ENCODE results near the gene ZNF892. TPM values are rescaled to one million over a fixed set of nuclear protein-coding genes. Genes with fewer than 3 reads are reported as not detected.
"Not testable (repeated sequence)": the region's sequence is repeated elsewhere in the genome, so short reads cannot be mapped to it uniquely, and the experiment has no call there.

Gene ZNF892
- polyA plus RNA-seq, 1 donor: 7.6 TPM

GRCh38 chr2:95225658-95226057 is 18.3 kb downstream of the ZNF892 start:
- no peak for DNase-seq

GRCh38 chr2:95231723-95232122 is 24.4 kb downstream of the ZNF892 start:
- DNase-seq: peak; percentile 71

- DNase-seq: no peak
Observed at GRCh38 chr2:95232232-95232631, 24.9 kb downstream of the ZNF892 start.

GRCh38 chr2:95234286-95234785 is 27.0 kb downstream of the ZNF892 start:
- no peak for DNase-seq

- no peak for DNase-seq
Observed at GRCh38 chr2:95234816-95235215, 27.5 kb downstream of the ZNF892 start.

GRCh38 chr2:95238131-95238530 is 30.8 kb downstream of the ZNF892 start:
- DNase-seq: no peak

- no peak for DNase-seq
Observed at GRCh38 chr2:95240091-95240490, 32.8 kb downstream of the ZNF892 start.

GRCh38 chr2:95240556-95240955 is 33.2 kb downstream of the ZNF892 start:
- DNase-seq: no peak

- DNase-seq: not testable (repeated sequence)
Observed at GRCh38 chr2:95242084-95242483, 34.8 kb downstream of the ZNF892 start.

Other genes starting within 250 kb of the ZNF892 start
- gene MAL, start 181.8 kb upstream of the ZNF892 start, polyA plus RNA-seq (ENCODE audit: insufficient read length): 263 TPM
- gene MRPS5, start 85.7 kb upstream of the ZNF892 start, polyA plus RNA-seq (ENCODE audit: insufficient read length): 85.6 TPM
- gene ZNF514, start 47.7 kb upstream of the ZNF892 start, polyA plus RNA-seq (ENCODE audit: insufficient read length): 33.3 TPM
- 9.0 TPM for gene ZNF2, start 41.7 kb upstream of the ZNF892 start, polyA plus RNA-seq (ENCODE audit: insufficient read length)
- gene PROM2, start 66.9 kb downstream of the ZNF892 start, polyA plus RNA-seq (ENCODE audit: insufficient read length): 39.1 TPM
- gene KCNIP3, start 89.8 kb downstream of the ZNF892 start, polyA plus RNA-seq (ENCODE audit: insufficient read length): 17.7 TPM
- 40.8 TPM for gene FAHD2A, start 195.2 kb downstream of the ZNF892 start, polyA plus RNA-seq (ENCODE audit: insufficient read length)

Measured in left kidney (tissue), 2 donors.